Hepatic stellate cell (primary cell): ENCODE results near the gene IL1RL2.

Experiments
- DNase-seq: peaks from one replicate; pipeline ENCODE4 v3.0.0; 2011; ENCODE audit warnings: low spot score

IL1RL2 gene

DNA sequence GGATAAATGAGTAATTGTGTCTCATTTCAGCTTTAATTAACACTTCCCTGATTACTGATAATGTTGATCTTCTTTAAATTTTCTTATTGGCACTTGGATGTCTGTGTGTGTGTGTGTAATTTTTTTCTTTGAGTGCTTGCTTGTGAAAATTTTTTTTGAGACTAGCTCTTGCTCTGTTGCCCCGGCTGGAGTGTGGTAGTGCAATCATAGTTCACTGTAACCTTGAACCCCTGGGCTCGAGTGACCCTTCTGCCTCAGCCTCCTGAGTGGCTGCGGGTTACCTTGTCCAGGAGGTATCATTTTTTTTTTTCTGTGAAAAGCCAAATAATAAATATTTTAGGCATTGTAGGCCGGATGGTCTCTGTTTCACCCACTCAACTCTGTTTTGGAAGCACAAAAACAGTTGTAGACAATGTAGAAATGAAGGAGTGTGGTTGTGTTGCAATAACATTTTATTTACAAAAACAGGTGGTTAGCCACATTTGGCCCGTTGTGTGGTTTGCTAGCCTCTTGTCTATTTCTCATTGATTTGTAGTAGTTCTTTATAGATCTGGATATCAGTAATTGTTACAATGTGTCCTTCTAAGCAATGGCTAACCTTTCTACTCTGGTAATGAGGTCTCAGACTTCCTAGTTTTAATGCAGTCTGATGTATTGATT lies 7.9 kb downstream of the IL1RL2 start:
- no peak for DNase-seq

GRCh38 chr2:102197389-102198137 lies 10.7 kb downstream of the IL1RL2 start:
- no peak for DNase-seq

- DNase-seq, result no peak
Measured at GRCh38 chr2:102200539-102200938, 13.7 kb downstream of the IL1RL2 start.

DNA sequence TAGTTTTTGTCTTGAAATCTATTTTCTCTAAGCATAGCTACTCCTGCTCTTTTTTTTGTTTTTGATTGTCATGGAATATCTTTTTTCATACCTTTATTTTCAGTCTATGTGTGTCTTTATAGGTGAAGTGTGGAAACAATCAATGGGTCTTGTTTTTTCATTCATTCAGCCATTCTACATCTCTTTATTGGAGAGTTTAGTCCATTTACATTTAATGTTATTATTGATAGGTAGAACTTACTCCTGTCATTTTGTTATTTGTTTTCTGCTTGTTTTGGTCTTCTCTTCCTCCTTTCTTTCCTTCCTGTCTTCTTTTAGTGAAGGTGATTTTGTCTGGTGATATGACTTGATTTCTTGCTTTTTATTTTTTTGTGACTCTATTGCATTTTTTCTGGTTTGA lies 17.8 kb downstream of the IL1RL2 start:
- no peak for DNase-seq

GRCh38 chr2:102206666-102207341 lies 20.0 kb downstream of the IL1RL2 start:
- DNase-seq, result no peak

- DNase-seq, result no peak
Measured at GRCh38 chr2:102208774-102209173, 22.0 kb downstream of the IL1RL2 start.

DNA sequence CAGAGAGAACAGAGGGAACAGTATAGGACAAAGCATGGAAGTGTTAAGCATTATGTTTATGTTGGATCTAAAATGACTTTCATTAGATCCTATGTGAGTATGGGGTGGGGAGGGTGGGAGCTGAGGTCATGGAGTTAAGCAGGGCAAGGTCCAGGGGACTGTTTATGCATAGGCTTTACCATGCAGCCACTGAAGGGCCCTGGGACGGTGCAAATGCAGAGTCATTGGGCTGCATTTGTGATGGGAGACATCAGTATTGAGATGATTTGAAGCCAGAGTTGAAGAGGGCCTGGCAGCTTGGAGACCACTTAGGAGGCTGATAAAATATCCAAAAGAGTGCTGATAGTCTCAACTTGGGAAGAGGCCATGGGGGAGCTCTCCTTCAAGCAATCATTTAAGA lies 22.7 kb downstream of the IL1RL2 start:
- DNase-seq, result no peak

- no peak for DNase-seq
Measured at GRCh38 chr2:102217032-102217431, 30.2 kb downstream of the IL1RL2 start.

GRCh38 chr2:102224824-102225739 lies 38.3 kb downstream of the IL1RL2 start:
- DNase-seq, result no peak

DNA sequence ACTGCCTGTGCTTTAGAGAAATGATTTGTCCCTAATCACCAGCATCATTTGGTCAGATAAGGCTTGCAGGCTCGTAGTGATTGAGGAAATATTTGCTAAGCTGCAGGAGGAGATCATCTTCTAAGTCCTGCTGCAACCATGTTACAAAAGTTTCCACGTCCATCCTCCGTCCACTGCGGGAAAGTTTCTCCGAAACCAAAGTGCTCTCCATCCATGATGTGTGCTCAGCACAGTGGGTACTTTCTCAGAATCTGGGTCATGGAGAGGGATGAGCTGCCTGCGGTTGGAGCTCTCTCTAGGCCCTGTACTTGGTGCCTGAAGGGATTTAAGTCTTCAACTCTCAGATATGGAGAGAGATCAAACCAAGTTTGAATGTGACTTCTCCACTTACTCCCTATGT lies 39.3 kb downstream of the IL1RL2 start:
- DNase-seq, result no peak

- DNase-seq, result no peak
Measured at GRCh38 chr2:102226612-102227391, 40.0 kb downstream of the IL1RL2 start.

DNA sequence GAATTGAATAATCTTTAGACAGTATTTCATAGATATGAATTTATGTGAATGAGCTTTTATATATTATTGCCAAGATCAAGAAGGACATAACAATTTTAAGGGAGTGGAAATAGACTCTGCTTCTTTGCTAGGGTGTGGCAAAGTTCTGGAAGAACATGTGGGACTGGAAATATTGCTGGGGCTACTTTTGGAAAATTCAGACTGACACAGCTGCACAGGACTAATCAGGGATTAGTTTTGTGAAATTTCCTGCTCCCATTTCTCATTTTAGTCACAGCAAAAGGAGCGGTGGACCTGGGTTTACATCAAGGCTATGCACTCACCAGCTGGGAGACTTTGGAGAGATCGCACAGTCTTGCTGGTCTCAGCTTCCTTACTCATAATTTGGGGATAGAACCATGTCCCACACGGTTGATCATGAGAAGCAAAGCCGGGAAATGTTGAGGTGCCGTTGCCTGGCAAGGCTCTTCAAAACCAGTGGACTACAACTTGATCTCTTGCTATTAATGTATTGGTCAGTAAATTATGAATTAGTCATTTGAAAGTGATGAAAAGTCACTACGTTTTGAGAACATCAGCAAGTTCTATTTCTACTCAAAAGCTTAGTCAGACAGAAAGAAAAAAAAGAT lies 42.4 kb downstream of the IL1RL2 start:
- DNase-seq, result no peak

- no peak for DNase-seq
Measured at GRCh38 chr2:102230410-102230909, 43.6 kb downstream of the IL1RL2 start.

DNA sequence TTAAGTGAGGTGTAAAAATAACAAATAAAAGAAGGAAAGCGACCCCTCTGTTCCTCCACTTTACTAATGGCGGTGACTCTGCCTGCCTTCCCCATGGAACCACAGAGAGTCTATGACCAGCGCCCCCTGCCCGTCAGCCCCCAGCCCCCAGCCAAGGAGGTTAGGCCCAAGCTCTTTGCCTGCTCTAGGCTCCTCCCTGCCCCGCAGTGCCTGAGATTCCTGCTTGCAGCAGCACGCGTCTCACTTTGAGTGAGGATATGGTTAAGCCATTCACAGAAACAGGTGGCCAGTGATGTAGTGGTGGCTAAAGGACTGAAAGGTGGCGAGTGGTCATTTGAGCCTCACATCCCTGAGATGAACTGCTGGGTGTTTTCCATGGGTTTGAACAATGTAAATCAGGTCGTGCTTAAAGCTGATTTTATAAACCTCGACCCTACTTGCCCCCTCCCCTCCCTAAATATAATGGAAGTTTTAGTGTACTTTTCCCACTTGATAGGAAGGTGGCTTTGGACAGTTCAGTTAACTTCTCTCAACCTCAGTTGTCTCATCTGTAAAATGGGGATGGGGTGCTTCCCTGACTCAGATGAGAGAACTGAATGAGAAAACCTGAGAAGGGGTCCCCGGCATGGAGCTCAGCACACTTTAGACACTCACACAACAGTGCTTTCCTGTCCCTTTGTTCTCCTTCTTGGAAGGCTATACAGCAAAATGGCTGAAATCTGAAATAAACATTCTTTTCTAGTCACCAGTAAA lies 46.5 kb downstream of the IL1RL2 start:
- DNase-seq, result no peak

- no peak for DNase-seq
Measured at GRCh38 chr2:102235042-102235473, 48.2 kb downstream of the IL1RL2 start.

DNA sequence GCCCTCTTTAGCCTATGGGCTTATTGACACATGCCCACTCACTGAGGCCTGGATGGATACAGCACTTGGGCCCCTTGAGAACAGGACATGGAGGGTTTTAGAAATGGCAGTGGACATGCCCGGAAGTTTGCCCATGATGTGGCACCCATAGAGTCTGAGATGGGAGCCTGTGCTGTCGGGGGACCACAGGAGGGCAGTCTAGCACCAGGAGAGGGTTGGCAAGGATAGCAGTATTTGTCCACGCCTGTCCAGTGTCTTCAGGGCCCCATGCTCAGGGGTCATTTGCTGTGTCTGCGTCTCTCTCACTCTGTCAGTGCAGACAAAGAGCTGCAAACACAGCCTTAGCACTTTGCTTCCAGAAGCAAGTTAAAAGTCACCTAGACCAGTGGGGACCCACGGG lies 48.7 kb downstream of the IL1RL2 start:
- DNase-seq, result no peak

- no peak for DNase-seq
Measured at GRCh38 chr2:102236132-102236531, 49.3 kb downstream of the IL1RL2 start.

- no peak for DNase-seq
Measured at GRCh38 chr2:102237176-102237575, 50.4 kb downstream of the IL1RL2 start.

GRCh38 chr2:102238039-102238756 lies 51.4 kb downstream of the IL1RL2 start:
- DNase-seq, result peak; percentile 73
